ENCODE measurements around the gene NUDT22.

- TF ChIP-seq POLR2AphosphoS5 (IDR thresholded peaks at IDR 0.05; ENCODE audit: low read depth, low read length) (no peak), POLR2A (IDR thresholded peaks at IDR 0.05; ENCODE audit: low read depth, low read length) (no peak), TAF1 (IDR thresholded peaks at IDR 0.05; ENCODE audit: low read depth, low read length) (no peak)
These were observed 3.7 kb downstream of the NUDT22 start for GRCh38 chr11:64229744-64230170.
